ENCODE measurements around the gene RHOT1.
"Not testable (repeated sequence)": the region's sequence is repeated elsewhere in the genome, so short reads cannot be mapped to it uniquely, and the experiment has no call there.

The RHOT1 gene

DNA sequence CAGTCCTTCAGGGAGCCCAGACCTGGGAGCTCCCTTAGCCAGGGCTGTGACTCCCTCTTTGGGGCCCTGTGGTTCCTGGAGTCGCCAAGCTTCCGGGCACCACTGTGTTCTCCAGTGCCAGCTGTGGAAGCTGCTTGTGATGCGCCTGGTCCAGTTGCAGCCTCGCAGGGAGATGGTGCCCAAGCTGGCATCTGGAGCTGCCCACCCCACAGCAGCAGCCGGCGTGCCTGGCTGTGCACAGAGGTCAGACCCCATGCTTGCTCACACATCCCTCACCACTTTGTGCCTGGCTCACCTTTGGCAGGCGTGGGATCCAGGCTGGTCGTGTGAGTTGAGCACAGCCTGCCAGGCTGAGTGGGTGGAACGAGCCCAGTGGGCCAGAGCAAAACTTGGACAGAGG lies 18.2 kb downstream of the RHOT1 start:
- DNase-seq = no peak

DNA sequence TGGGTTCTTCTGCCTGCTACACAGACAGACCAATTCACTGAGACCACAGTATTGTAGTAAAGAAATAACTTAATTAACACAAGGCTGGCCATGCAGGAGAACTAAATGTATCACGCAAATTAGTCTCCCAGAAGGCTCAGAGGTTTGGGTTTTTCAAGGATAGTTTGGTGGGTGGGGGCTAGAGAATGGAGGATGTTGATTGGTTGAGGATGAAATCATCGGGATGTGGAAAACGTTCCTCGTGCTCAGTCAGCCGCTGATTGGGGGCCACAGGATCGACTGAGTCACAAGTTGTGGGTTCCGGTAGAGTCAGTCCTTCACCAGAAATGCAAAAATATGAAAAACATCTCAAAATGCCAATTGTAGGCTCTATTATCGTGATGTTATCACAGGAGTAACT lies 18.7 kb downstream of the RHOT1 start:
- no peak for DNase-seq

GRCh38 chr17:32161506-32162365 lies 19.4 kb downstream of the RHOT1 start:
- DNase-seq = no peak

DNA sequence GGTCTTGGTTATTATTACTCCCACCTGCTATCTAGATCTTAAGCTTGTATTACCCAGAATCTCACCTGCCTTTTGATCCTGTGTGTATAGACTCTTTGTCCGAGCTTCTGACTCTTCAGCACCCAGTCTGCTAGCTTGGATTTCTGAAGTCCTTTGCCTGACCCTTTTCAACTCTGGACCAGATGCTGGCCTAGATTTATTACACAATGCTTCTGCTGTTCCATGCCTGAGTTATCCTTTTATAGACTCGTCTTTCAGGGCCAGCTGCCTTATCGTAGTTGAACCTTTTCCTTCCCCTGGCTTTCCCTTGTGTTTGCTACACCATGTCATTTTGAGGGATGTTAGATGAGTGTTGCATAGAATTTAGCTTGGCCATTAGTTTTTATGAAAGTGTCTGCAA lies 32.6 kb downstream of the RHOT1 start:
- DNase-seq = no peak

DNA sequence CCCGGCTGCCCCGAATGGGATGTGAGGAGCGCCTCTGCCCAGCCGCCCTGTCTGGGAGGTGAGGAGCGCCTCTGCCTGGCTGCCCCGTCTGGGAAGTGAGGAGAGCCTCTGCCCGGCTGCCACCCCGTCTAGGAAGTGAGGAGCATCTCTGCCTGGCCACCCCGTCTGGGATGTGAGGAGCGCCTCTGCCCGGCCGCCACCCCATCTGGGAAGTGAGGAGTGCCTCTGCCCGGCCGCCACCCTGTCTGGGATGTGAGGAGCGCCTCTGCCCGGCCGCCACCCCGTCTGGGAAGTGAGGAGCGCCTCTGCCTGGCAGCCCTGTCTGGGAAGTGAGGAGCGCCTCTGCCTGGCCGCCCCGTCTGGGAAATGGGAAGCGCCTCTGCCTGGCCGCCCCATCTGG lies 36.4 kb downstream of the RHOT1 start:
- not testable (repeated sequence) for DNase-seq

DNA sequence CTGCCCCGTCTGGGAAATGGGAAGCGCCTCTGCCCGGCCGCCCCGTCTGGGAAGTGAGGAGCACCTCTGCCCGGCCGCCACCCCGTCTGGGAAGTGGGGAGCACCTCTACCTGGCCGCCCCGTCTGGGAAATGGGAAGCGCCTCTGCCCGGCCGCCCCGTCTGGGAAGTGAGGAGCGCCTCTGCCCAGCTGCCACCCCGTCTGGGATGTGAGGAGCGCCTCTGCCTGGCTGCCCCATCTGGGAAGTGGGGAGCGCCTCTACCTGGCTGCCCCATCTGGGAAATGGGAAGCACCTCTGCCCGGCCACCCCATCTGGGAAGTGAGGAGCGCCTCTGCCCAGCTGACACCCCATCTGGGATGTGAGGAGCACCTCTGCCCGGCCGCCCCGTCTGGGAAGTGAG lies 36.8 kb downstream of the RHOT1 start:
- DNase-seq = not testable (repeated sequence)

DNA sequence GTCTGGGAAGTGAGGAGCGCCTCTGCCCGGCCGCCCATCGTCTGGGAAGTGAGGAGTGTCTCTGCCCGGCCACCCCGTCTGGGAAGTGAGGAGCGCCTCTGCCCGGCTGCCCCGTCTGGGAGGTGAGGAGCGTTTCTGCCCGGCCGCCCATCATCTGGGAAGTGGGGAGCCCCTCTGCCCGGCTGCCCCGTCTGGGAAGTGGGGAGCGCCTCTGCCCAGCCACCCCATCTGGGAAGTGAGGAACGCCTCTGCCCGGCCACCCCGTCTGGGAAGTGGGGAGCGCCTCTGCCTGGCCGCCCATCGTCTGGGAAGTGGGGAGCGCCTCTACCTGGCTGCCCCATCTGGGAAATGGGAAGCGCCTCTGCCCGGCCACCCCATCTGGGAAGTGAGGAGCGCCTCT lies 37.2 kb downstream of the RHOT1 start:
- not testable (repeated sequence) for DNase-seq

GRCh38 chr17:32180262-32180661 lies 38.0 kb downstream of the RHOT1 start:
- not testable (repeated sequence) for DNase-seq

GRCh38 chr17:32185875-32186274 lies 43.6 kb downstream of the RHOT1 start:
- no peak for DNase-seq

GRCh38 chr17:32187271-32187670 lies 45.0 kb downstream of the RHOT1 start:
- DNase-seq = no peak

DNA sequence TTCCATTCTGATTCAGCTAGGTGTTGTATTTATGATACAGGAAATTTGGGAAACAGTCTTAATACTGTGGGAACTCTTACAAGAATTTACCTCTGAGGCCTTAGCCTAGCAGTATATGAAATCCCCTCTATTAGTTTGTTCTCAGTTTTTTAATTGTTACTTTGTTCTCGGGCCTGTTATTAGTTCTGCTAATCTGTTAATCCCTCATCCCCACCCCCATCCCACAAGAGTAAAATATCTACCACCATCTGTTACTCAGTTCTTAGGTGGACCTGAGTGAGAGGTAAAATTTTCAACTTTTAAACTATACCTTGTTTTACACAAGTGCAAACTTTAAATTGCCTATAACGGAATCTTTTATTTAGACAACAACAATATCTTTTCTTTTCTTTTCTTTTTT lies 47.0 kb downstream of the RHOT1 start:
- DNase-seq = no peak

GRCh38 chr17:32191306-32191705 lies 49.0 kb downstream of the RHOT1 start:
- DNase-seq = no peak

GRCh38 chr17:32192379-32192778 lies 50.1 kb downstream of the RHOT1 start:
- DNase-seq = no peak

GRCh38 chr17:32197987-32198386 lies 55.7 kb downstream of the RHOT1 start:
- DNase-seq = no peak

DNA sequence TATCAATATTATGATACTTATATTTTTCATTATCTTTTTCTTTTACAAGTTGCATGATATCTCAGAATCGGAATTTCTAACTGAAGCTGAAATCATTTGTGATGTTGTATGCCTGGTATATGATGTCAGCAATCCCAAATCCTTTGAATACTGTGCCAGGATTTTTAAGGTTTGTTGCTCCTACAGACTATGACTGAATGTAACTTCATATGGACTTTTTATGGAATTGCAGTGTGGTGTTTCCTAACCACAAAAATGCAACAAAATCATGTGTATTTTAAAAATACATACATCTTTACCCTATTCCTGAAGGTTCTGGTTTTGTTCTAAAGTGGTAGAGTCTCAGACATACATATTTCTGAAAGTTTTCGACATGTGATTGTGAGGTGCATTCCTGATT lies 64.6 kb downstream of the RHOT1 start:
- DNase-seq = no peak

DNA sequence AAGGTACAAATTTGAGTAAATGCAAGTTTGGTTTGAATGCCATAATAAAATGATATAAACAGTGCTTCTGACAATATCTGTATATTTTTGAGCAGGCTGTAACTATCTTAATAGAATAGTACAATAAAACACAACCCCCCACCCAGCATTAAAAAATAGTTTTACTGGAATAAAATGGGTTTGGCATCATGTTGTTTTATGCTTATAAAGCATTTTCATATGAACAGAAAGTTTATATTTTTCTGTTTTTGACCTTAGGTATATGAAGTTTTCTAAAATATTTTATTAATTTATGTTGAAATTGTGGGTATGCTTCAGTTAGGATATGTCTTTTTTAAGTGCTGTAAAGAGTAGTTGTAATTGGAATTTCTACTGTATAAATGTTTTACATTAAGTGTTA lies 66.1 kb downstream of the RHOT1 start:
- DNase-seq = no peak

- DNase-seq = no peak
Measured at GRCh38 chr17:32209608-32210007, 67.3 kb downstream of the RHOT1 start.

GRCh38 chr17:32211671-32212070 lies 69.4 kb downstream of the RHOT1 start:
- DNase-seq = no peak

- DNase-seq = no peak
Measured at GRCh38 chr17:32215696-32216095, 73.4 kb downstream of the RHOT1 start.

DNA sequence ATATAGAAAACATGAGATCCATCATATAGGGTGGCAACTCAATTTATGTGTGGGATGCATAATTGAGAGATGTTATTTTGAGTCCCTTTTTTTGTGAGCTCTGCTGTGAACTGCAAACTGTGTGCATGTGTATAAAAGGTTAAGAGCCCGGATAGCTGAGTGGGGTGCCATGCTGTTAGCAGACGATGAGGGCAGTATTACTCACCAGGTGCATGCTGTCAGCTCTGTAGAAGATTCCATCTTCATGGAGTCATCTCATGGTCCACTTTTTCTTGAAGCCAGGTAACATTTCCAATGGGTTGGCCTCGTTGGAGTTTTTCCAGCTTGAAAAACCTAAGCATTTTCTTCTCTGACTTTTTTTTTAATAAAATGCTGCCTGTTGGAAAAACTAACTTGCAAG lies 80.3 kb downstream of the RHOT1 start:
- DNase-seq = no peak

DNA sequence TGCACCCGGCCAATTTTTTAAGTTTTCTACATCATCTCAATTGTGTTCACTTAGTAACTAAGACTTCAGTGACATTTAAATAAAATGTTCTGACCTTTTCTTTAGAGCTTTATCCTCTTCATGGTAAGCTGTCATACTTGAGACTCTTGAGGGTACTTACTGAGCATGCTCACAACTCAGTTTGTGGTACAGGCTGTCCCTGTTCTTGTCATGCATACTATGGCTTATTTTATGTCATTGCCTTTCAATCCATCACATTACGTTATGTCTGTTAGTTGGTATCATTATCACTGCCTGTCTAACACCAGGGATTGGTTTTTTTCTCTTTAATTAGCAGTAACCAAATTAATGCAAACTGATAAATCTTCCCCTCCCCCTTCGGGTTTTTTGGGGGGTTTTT lies 81.4 kb downstream of the RHOT1 start:
- no peak for DNase-seq

GRCh38 chr17:32226886-32227285 lies 84.6 kb downstream of the RHOT1 start:
- DNase-seq = no peak

GRCh38 chr17:32227910-32228309 lies 85.6 kb downstream of the RHOT1 start:
- no peak for DNase-seq

DNA sequence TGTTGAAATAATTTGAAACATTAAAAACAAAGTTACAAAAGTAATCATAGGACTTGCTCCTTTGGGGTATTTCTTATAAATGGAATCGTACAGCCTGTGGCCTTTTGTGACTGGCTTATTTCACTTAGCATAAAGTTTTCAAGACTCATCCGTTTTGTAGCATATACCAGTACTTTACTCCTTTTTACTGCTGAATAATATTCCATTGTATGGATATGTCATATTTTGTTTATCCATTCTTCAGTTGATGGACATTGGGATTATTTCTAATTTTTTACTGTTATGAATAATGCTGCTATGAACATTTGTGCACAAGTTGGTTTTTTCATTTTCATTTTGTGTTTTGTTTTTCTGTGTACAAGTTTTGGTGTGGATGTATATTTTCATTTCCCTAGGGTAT lies 93.3 kb downstream of the RHOT1 start:
- no peak for DNase-seq

DNA sequence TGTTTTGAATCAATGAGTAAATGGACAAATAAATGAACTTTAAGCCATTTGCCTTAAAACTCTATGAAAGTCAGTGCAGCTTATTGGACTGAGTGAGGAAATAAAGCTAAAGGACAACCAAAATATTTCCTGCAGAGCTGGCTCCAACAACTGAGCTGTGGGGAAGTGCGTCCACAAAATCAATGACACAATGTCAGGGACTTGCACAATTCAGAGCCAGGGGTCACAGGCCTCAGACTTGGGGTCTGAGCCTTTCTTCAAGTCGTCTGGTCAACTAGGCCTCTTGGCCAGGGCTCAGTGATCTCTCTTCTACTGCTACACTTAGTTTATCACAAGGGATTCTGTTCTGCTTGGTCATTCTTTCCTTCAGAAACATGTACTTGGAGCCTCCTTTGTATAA lies 97.2 kb downstream of the RHOT1 start:
- no peak for DNase-seq

Data from stimulated activated naive CD4-positive, alpha-beta T cell treated with Interleukin-2 at 50 U/mL for 16 hours (primary cell).